HG03045 (cell line): ENCODE measurements around the gene MVP.
"Not testable (repeated sequence)": the region's sequence is repeated elsewhere in the genome, so short reads cannot be mapped to it uniquely, and the experiment has no call there.

Experiments used
- ATAC-seq: cut with Tn5 transposase; IDR thresholded peaks from one replicate; pipeline ENCODE4 v1.9.1; 2021; ENCODE audit warnings: mild to moderate bottlenecking, moderate library complexity; ENCODE audit not compliant: unreplicated experiment

MVP gene

GRCh38 chr16:29868396-29869009 lies 48.2 kb downstream of the MVP start:
- ATAC-seq: no peak

- not testable (repeated sequence) for ATAC-seq
Observed at GRCh38 chr16:29869067-29869466, 48.8 kb downstream of the MVP start.

GRCh38 chr16:29871822-29872546 lies 51.7 kb downstream of the MVP start:
- no peak for ATAC-seq

GRCh38 chr16:29873319-29873718 lies 53.1 kb downstream of the MVP start:
- ATAC-seq: no peak

GRCh38 chr16:29875206-29875605 lies 54.9 kb downstream of the MVP start:
- no peak for ATAC-seq

GRCh38 chr16:29876217-29876593 lies 55.9 kb downstream of the MVP start:
- no peak for ATAC-seq

GRCh38 chr16:29876594-29877249 lies 56.5 kb downstream of the MVP start:
- no peak for ATAC-seq

GRCh38 chr16:29877266-29877961 lies 57.2 kb downstream of the MVP start:
- no peak for ATAC-seq

GRCh38 chr16:29878172-29878571 lies 57.9 kb downstream of the MVP start:
- ATAC-seq: no peak

- no peak for ATAC-seq
Observed at GRCh38 chr16:29881050-29881449, 60.8 kb downstream of the MVP start.

- ATAC-seq: no peak
Observed at GRCh38 chr16:29883987-29884386, 63.7 kb downstream of the MVP start.

GRCh38 chr16:29889372-29889771 lies 69.1 kb downstream of the MVP start:
- not testable (repeated sequence) for ATAC-seq

GRCh38 chr16:29891525-29892457 lies 71.5 kb downstream of the MVP start:
- no peak for ATAC-seq

- ATAC-seq: no peak
Observed at GRCh38 chr16:29892458-29892813, 72.2 kb downstream of the MVP start.

GRCh38 chr16:29893553-29893952 lies 73.3 kb downstream of the MVP start:
- ATAC-seq: no peak

GRCh38 chr16:29894352-29894751 lies 74.1 kb downstream of the MVP start:
- ATAC-seq: no peak

GRCh38 chr16:29896841-29897240 lies 76.6 kb downstream of the MVP start:
- no peak for ATAC-seq

GRCh38 chr16:29897333-29897732 lies 77.1 kb downstream of the MVP start:
- ATAC-seq: no peak
